NCI-H1930 (cell line): Measurements from ENCODE around the gene RNU4-1.
"Not testable (repeated sequence)": the region's sequence is repeated elsewhere in the genome, so short reads cannot be mapped to it uniquely, and the experiment has no call there.

Experiments used
- DNase-seq, 2 experiments: peaks; one replicate each; lab custom pipeline; 2025; lab: John Stamatoyannopoulos, UW

Gene RNU4-1

DNA sequence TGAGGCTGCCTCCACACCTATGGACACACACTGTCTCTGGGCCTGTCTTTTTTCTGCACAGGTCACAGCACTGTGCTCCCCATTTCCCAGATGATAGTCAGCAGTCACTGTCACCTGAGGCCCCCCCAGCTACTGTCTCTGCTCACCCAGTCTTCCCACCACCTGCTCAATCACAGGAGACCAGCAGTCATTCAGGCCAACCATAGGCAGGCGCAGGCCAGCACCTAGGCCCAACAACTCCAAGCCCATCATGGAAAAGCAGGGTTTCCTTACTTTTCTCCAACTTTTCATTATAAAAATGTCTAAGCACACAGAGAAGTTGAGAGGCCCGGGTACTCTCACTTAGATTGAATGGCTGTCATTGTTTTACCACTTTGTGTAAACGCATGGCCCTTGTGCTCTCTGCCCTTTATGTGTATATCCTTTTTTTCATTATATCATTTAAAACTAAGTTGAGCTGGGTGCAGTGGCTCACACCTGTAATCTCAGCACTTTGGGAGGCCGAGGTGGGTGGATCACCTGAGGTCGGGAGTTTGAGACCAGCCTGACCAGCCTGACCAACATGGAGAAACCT is 34.6 kb downstream of the RNU4-1 start:
- no peak for DNase-seq

DNA sequence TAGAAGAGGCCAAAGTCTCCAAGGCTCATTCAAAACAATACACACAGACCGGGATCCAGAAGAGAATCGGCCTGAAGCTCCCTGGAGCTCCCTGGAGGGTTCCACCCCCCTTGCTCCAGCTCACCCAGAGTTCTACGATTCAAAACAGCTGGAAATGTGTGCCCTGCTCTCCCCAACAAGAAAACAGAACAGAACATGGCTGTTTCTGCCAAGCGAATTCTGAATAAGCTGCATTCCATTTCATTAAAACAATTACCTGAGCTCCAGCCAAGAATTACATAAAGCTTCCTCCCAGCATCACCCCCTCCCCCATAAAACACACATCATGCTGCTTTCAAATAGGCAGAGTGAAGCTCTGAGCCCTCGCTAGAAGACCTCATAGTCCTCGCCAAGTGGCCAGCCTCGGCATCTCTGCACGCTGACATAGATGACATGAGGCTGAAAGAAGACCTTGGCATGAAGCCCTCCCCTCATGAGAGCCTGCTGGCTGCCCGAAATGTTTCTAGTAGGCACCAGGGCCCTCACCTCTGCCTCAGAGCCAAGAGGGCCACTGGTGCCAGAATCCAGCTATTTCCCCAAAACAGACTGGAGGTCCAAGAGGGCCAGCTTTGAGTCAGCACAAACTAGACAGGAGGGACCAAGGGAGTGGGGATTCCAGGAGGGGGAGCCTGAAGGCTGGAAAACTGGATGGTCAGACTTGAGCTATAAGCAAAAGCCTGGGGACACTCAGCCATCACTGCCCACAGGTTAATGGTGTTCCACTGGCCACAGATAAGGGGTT is 35.8 kb downstream of the RNU4-1 start:
- DNase-seq = no peak

- no peak for DNase-seq
Observed at GRCh38 chr12:120254809-120255208, 38.2 kb downstream of the RNU4-1 start.

- not testable (repeated sequence) for DNase-seq
Observed at GRCh38 chr12:120253313-120253712, 39.7 kb downstream of the RNU4-1 start.

DNA sequence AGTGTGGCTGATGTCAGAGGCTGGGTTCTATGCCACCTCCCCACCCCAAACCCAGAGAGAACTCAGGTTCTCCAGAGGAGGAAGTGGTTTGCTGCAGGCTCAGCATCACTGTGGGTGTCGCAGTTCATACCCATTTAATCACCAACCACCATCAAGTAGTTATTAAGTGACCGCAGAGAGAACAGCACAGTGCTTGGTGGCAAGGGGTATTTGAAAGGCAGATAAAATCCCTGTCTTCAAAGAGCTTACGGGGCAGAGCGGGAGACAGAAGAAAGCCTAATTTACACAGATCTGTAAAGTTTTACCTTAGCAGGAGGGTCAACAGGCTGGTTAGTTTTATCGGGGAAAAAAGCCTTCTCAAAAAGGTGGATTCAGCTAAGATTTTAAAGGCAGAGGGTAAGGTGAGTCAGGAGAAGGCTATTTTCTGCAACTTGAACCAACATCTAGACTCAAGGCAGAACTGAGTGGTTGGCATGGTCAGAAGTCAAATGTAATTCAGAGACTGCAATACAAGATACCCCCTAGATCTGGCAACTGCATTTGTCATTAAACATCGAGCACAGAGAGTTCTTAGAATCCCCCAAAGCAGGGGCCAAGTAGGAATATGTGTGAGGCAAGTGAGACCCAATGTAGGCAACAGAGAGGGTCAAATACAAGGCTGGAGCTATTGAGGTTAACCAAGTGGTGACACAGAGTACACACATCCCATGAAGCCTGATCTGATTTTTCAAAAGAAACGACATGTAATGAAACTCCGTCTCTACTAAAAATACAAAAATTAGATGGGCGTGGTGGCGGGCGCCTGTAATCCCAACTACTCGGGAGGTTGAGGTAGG is 40.7 kb downstream of the RNU4-1 start:
- no peak for DNase-seq

- DNase-seq = not testable (repeated sequence)
Observed at GRCh38 chr12:120251364-120252070, 41.5 kb downstream of the RNU4-1 start.

DNA sequence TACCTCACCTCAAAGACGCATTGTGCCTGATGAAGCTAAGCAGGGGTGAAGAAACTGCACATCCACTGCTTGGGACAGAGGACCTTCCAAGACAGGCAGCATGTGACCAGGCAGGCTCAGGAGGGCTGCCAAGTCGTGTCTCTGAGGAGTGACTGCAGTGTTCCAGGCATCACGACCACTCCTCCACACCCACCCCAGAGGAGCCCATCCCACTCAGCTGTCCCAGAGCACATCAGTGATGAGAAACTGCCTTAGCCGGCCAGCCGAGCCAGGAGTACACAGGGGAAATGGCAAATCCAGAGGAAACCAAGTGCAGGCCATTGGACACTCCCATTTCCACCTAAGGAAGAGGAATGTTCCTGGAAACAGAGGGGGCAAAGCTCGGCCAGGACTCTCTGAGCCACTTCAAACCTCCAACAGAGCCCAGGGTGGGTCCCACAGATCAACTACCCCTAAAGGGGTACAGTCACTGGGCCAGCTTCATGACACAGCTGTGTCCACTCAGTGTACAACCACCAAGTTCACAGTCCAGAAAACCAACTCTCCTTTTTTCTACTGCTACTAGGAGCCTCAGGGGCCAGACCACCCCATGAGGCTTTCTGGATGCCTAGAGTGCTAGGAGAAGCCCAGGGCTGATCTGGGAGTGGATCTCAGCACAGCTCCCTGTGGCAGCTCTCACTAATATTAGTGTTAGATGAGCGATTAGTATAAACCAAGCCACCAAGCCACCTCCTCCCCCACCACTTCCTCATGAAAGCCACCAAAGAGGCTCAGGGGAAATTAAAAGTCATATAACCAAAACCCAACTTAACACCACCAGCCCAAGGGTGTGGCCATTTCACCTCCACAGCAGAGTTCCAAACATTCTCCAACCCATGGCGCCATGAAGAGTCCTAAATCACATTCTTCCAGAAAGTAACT is 42.9 kb downstream of the RNU4-1 start:
- DNase-seq = no peak

DNA sequence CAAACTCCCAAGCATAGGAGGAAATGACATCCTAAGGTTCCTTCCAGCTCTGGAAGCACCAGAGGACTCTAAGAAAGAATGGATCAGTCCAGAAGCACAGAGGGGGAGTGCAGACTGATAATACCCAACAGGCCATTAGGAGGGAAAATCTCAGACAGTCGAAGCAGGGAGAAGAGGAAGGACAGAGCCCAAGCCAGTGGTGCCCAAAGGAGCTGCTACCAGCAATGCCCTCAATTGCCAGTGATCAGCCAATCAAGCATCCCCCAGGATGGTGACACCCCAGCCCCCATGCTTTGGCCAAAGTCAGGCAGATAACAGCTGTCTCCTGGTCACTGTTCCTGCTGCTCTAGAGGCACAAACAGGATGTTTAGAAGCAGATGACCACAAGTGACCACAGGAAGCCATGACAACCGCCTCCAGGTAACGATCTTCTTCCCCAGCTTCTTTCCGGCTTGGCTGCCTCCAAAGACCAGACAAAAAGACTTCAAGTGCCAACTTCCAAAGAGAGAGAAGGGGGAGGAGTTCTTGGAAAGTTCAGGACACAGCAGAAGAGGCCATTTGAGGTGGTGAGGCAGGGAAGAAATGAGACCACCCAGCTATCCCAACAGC is 43.7 kb downstream of the RNU4-1 start:
- DNase-seq = no peak

DNA sequence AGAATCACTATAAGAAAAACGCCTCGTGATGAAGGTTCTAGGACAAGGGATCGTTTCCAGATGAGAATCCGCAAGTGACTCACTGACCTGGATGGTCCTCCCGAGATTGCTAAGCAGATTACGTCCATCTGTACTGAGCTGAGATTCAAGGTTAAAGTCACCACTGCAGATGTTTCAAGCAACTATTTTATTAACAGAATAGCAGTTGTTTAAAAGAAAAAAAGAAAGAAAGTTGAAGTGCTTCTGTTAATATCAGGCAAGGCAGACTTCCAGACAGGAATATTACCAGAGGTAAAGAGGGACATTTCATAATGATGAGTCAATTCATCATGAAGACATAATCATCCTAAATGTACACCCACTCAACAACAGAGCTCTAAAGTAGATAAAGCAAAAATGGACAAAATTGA is 45.4 kb downstream of the RNU4-1 start:
- no peak for DNase-seq

- no peak for DNase-seq
Observed at GRCh38 chr12:120247183-120247582, 45.9 kb downstream of the RNU4-1 start.

DNA sequence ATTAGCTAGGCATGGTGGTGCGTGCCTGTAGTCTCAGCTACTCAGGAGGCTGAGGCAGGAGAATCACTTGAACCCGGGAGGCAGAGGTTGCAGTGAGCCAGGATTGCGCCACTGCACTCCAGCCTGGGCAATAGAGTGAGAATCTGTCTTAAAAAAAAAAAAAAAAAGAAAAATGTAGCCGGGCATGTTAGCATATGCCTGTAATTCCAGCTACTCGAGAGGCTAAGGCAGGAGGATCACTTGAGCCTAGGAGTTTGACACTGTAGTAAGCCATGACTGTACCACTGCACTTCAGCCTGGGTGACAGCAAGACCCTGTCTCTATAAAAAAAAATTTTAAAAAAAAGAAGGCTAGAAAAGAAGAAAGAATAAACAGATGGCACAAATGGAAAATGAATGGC is 46.3 kb downstream of the RNU4-1 start:
- not testable (repeated sequence) for DNase-seq
